ENCODE data around the gene SUFU.

Gene SUFU

DNA sequence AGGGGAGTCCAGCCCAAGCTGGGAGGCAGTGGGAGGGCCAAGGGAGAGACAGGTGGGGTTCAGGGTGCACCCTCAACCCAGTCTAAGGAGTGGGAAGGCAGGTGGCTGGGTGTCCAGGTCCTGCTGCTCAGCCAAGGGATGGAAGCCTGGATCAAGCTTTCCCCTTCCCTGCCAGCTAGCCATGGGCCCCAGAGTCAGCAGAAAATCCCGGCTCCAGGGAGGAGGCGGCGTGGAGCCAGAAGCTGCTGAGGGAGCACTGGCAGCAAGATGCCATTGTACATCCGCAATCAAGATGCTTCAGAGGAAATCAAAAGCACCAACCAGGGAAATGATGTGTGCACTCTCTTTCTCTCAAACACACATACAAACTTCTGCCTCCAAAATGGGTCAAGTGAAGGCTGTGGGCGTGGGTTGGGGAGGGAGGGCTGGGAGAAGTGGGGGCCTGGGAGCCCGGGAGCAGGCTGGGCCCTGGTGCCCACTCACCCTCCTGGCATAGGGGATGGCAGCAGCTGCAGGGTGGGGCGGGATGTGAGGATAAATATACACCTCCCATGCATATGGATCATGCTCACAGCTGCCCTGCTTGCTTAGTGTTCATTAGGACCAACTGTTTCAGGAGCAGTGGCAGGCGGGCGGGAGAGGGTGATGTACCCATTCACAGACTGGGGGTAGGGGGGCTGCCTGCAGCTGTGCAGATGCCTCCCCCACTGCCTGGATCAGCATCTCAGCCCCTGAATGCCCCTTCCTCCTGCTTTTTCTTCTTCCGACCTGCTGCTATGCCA is 164.7 kb downstream of the SUFU start:
- Histone ChIP-seq H3K9me3 (ENCODE audit: insufficient read depth, low read length) (no peaks in the 10 kb centered on the region), H3K27me3 (ENCODE audit: low read depth, low read length) (no peaks in the 10 kb centered on the region), H3K4me1 (ENCODE audit: low read length) (no peaks in the 10 kb centered on the region), H3K36me3 (replicated peaks; ENCODE audit: low read depth, low read length) (no peaks in the 10 kb centered on the region), H3K9ac (ENCODE audit: low read length) (no peak overlapping the region), H4K20me1 (ENCODE audit: insufficient read depth, low read length) (no peaks in the 10 kb centered on the region), H2AFZ (ENCODE audit: low read depth, low read length) (no peak overlapping the region), H3K79me2 (ENCODE audit: low read length) (no peaks in the 10 kb centered on the region), H3K27ac (ENCODE audit: low read length) (no peak overlapping the region), H3K4me3 (ENCODE audit: low read length) (no peak overlapping the region), H3K4me2 (ENCODE audit: low read length) (no peak overlapping the region)
- no peak for TF ChIP-seq EZH2phosphoT487 (IDR thresholded peaks at IDR 0.05; ENCODE audit: low read depth)
- TF ChIP-seq, protein P1, sequence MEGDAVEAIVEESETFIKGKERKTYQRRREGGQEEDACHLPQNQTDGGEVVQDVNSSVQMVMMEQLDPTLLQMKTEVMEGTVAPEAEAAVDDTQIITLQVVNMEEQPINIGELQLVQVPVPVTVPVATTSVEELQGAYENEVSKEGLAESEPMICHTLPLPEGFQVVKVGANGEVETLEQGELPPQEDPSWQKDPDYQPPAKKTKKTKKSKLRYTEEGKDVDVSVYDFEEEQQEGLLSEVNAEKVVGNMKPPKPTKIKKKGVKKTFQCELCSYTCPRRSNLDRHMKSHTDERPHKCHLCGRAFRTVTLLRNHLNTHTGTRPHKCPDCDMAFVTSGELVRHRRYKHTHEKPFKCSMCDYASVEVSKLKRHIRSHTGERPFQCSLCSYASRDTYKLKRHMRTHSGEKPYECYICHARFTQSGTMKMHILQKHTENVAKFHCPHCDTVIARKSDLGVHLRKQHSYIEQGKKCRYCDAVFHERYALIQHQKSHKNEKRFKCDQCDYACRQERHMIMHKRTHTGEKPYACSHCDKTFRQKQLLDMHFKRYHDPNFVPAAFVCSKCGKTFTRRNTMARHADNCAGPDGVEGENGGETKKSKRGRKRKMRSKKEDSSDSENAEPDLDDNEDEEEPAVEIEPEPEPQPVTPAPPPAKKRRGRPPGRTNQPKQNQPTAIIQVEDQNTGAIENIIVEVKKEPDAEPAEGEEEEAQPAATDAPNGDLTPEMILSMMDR (IDR thresholded peaks at IDR 0.05; ENCODE audit: low read depth, low read length) = no peak

DNA sequence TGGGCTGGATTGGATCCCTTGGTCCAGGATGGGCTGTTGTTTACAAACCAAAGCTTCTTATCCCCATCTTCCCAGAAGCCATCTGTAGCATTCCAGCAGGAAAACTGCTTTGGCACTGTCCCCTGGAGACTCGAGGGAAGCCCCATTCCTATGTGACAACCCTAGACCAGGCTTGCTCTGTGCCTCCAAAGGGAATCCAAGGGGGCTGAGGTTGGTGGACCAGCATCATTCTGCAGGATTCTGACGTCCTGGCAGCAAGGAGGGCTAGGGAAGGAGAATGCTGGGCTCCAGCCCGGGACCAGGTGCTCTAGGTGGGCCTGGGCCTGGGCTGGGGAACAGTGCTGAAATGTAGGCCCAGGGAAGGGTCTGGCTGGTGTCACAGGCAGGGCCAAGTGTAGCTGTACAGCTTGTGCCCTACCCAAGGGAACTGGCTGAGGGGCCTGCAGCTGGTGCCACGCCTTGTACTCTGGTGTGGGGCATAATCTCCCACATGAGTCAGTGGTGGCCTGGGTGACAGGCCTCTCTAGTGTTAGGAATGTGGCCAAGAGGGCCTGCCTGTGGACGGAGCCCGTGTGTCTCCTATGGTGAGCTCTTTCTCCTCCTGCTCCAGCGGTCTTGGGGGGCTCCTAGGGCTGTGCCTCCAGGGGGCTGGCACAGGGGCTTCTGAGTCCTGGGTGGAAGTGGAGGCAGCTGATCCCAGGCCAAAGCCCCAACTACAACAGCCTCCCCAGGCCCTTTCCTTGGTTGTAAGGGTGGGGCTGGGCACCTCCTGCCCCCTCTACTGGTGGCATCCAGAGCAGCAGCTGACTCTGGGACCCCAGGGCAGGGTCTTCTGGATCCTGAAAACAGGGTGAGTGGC is 165.7 kb downstream of the SUFU start:
- H3K36me3 ChIP-seq (replicated peaks; ENCODE audit: low read depth, low read length) = no peaks in the 10 kb centered on the region
- H3K9me3 ChIP-seq (ENCODE audit: insufficient read depth, low read length) = no peaks in the 10 kb centered on the region
- TF ChIP-seq, protein P1 (IDR thresholded peaks at IDR 0.05; ENCODE audit: low read depth, low read length) = peak; percentile 57
- no peak for TF ChIP-seq EZH2phosphoT487 (IDR thresholded peaks at IDR 0.05; ENCODE audit: low read depth)
- H4K20me1 ChIP-seq (ENCODE audit: insufficient read depth, low read length) = no peaks in the 10 kb centered on the region
- no peaks in the 10 kb centered on the region for H3K27me3 ChIP-seq (ENCODE audit: low read depth, low read length)
- no peak overlapping the region for H3K4me3 ChIP-seq (ENCODE audit: low read length)
- no peaks in the 10 kb centered on the region for H3K4me1 ChIP-seq (ENCODE audit: low read length)
- no peaks in the 10 kb centered on the region for H3K79me2 ChIP-seq (ENCODE audit: low read length)
- H3K9ac ChIP-seq (ENCODE audit: low read length) = no peak overlapping the region
- no peak overlapping the region for H3K4me2 ChIP-seq (ENCODE audit: low read length)
- no peak overlapping the region for H2AFZ ChIP-seq (ENCODE audit: low read depth, low read length)
- H3K27ac ChIP-seq (ENCODE audit: low read length) = no peak overlapping the region

DNA sequence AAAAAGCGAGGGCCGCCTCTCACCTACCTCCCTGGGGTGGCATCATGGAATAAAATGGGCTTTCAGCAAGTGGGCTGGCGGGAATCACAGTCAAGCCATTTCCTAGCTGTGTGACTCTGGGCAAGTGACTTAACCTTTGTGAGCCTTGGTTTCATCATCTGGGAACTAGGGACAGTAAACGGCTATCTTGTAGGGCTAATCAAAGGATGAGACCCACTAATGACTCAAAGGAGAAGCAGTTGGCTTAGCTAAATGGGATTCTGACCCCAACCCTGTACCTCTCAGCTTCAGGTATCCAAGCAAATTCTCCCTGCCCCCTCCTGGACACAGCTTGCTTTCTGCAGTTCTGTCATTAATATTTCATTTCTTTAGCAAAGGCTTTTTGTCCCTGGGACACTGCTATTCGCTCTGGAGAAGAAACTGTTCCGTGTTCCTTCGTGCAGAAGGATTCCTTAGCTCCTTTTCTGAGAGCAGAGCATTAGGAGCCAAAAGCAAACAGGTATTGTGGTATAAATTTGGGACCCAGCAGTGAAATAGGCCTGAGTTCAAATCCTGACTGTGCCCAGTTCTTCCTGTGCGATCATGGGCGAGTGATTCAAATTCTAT is 166.4 kb downstream of the SUFU start:
- H4K20me1 ChIP-seq (ENCODE audit: insufficient read depth, low read length) = no peaks in the 10 kb centered on the region
- H3K4me3 ChIP-seq (ENCODE audit: low read length) = no peak overlapping the region
- H3K27ac ChIP-seq (ENCODE audit: low read length) = no peak overlapping the region
- H3K27me3 ChIP-seq (ENCODE audit: low read depth, low read length) = no peaks in the 10 kb centered on the region
- H3K36me3 ChIP-seq (replicated peaks; ENCODE audit: low read depth, low read length) = no peaks in the 10 kb centered on the region
- H3K4me2 ChIP-seq (ENCODE audit: low read length) = no peak overlapping the region
- no peak overlapping the region for H2AFZ ChIP-seq (ENCODE audit: low read depth, low read length)
- no peaks in the 10 kb centered on the region for H3K9me3 ChIP-seq (ENCODE audit: insufficient read depth, low read length)
- H3K79me2 ChIP-seq (ENCODE audit: low read length) = no peaks in the 10 kb centered on the region
- no peaks in the 10 kb centered on the region for H3K4me1 ChIP-seq (ENCODE audit: low read length)
- TF ChIP-seq EZH2phosphoT487 (IDR thresholded peaks at IDR 0.05; ENCODE audit: low read depth) = no peak
- TF ChIP-seq, protein P1 (IDR thresholded peaks at IDR 0.05; ENCODE audit: low read depth, low read length) = no peak; the same call in 1 of the 2 replicates
- no peak overlapping the region for H3K9ac ChIP-seq (ENCODE audit: low read length)
